Breast epithelium (tissue), 3 donors: ENCODE data around the gene IQGAP2.

ENCODE experiments used
- CTCF ChIP-seq, 3 donors: fragments of 450-650 bp; IDR thresholded peaks; one replicate each; pipeline ENCODE4 v1.5.1; 2016 to 2017; ENCODE audit warnings: antibody characterized with exemption in 3 of 3, mild to moderate bottlenecking in 3 of 3, moderate library complexity in 3 of 3
- POLR2A ChIP-seq: fragments of 450-650 bp; IDR thresholded peaks from one replicate; pipeline ENCODE4 v1.6.1; 2016; ENCODE audit warnings: antibody characterized with exemption, mild to moderate bottlenecking, moderate library complexity

- TF ChIP-seq CTCF (IDR thresholded peaks at IDR 0.05) (no peak), POLR2A (no peak)
Measured at GRCh38 chr5:76425146-76425545, 22.1 kb downstream of the IQGAP2 start.
